ENCODE results near the gene PSMA7. TPM values are rescaled to one million over a fixed set of nuclear protein-coding genes. Genes with fewer than 3 reads are reported as not detected.
A peak's percentile ranks its signal among the peaks of the same experiment; 100 is the strongest.

PSMA7 gene
- total RNA-seq, 4 donors from 2014 or later, result 632 to 1,338 (median 1,003) TPM

GRCh38 chr20:62088258-62089127, 54.7 kb downstream of the PSMA7 start:
- intact Hi-C loops (cut with DNase I; ENCODE audit: low total_unique reads), result no loop called here
- Histone ChIP-seq H3K4me1 (peaks cover 0 to 3% of the 10 kb centered on the region in 2 donors), H3K9me3 (no peaks in the 10 kb centered on the region), H3K4me3 (no peak overlapping the region), H3K27ac (peak overlapping the region in 1 of 4 donors; percentile 51), H3K27me3 (no peaks in the 10 kb centered on the region), H3K36me3 (no peaks in the 10 kb centered on the region)
- peak; percentile 91 to 95 for ATAC-seq
- DNase-seq, result peak in 1 of 2 donors; percentile 40
- in situ Hi-C loops (cut with MboI; ENCODE audit: low sequenced_read_pairs in 4 of 4), result no loop called here
- no peak for TF ChIP-seq POLR2A (IDR thresholded peaks at IDR 0.05)
- TF ChIP-seq CTCF (IDR thresholded peaks at IDR 0.05 in 4 of 5, conservative IDR thresholded peaks at IDR 0.05 in 1 of 5), result no peak

DNA sequence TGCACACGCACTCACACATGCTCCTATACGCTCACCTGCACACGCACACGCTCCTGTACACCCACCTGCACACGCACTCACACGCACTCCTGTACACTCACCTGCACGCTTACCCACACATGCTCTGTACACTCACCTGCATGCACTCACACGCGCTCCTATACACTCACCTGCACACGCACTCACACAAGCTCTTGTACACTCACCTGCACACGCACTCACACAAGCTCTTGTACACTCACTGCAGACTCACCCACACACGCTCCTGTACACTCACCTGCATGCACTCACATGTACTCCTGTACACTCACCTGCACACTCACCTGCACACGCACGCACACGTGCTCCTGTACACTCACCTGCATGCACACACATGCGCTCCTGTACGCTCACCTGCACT, 55.6 kb downstream of the PSMA7 start:
- Histone ChIP-seq H3K27ac (no peak overlapping the region), H3K27me3 (no peaks in the 10 kb centered on the region), H3K9me3 (no peaks in the 10 kb centered on the region), H3K4me3 (no peak overlapping the region), H3K4me1 (peaks cover 0 to 3% of the 10 kb centered on the region in 2 donors), H3K36me3 (no peaks in the 10 kb centered on the region)
- DNase-seq, result no peak
- TF ChIP-seq CTCF (IDR thresholded peaks at IDR 0.05 in 4 of 5, conservative IDR thresholded peaks at IDR 0.05 in 1 of 5), result no peak
- TF ChIP-seq POLR2A (IDR thresholded peaks at IDR 0.05), result no peak
- no peak for ATAC-seq
- intact Hi-C loops (cut with DNase I; ENCODE audit: low total_unique reads), result no loop called here
- in situ Hi-C loops (cut with MboI; ENCODE audit: low sequenced_read_pairs in 4 of 4), result no loop called here

- ATAC-seq (peak; percentile 43 to 55), DNase-seq (peak in 1 of 2 donors; percentile 47)
- no peaks in the 10 kb centered on the region for H3K9me3 ChIP-seq
- no peaks in the 10 kb centered on the region for H3K36me3 ChIP-seq
- H3K27me3 ChIP-seq, result no peaks in the 10 kb centered on the region
- H3K4me3 ChIP-seq, result no peak overlapping the region
- H3K27ac ChIP-seq, result no peak overlapping the region
- H3K4me1 ChIP-seq, result peaks cover 0 to 3% of the 10 kb centered on the region in 2 donors
- TF ChIP-seq CTCF (IDR thresholded peaks at IDR 0.05 in 4 of 5, conservative IDR thresholded peaks at IDR 0.05 in 1 of 5), result no peak
- in situ Hi-C loops (cut with MboI; ENCODE audit: low sequenced_read_pairs in 4 of 4) (no loop called here), intact Hi-C loops (cut with DNase I; ENCODE audit: low total_unique reads) (no loop called here)
Observed at GRCh38 chr20:62087227-62087626, 56.0 kb downstream of the PSMA7 start.

Other genes with a start within 250 kb of the PSMA7 start
- gene TAF4, start 77.5 kb downstream of the PSMA7 start, total RNA-seq, result 10 to 100 TPM in 3 of 4 donors, 1 to 10 TPM in 1; 8.0 to 24.9 (median 13.9) TPM
- gene LSM14B, start 20.9 kb downstream of the PSMA7 start, total RNA-seq, result 10 to 100 TPM; 28.0 to 52.5 (median 36.2) TPM
- 10 to 100 TPM; 11.5 to 31.8 (median 16.9) TPM for gene SS18L1, start 375 bp upstream of the PSMA7 start, total RNA-seq
- 10 to 100 TPM; 21.0 to 50.8 (median 29.3) TPM for gene MTG2, start 39.6 kb upstream of the PSMA7 start, total RNA-seq
- gene HRH3, start 76.9 kb upstream of the PSMA7 start, total RNA-seq, result not detected
- gene OSBPL2, start 95.1 kb upstream of the PSMA7 start, total RNA-seq, result 10 to 100 TPM; 15.8 to 26.4 (median 19.6) TPM
- gene ADRM1, start 159.6 kb upstream of the PSMA7 start, total RNA-seq, result 100 to 1,000 TPM; 389 to 644 (median 611) TPM
- 10 to 100 TPM; 13.0 to 35.8 (median 22.7) TPM for gene LAMA5, start 223.9 kb upstream of the PSMA7 start, total RNA-seq
- 1,000 to 10,000 TPM; 1,167 to 4,037 (median 2,295) TPM for gene RPS21, start 243.7 kb upstream of the PSMA7 start, total RNA-seq

Data from gastrocnemius medialis (tissue), 4 donors.